ENCODE results near the gene ACP5.
A peak's percentile ranks its signal among the peaks of the same experiment; 100 is the strongest.

Gene ACP5

GRCh38 chr19:11534948-11535347 is 42.5 kb downstream of the ACP5 start:
- H3K4me2 ChIP-seq = no peak overlapping the region
- H3K9ac ChIP-seq = no peak overlapping the region
- no peaks in the 10 kb centered on the region for H4K20me1 ChIP-seq (ENCODE audit: insufficient read depth)
- no peak overlapping the region for H3K27ac ChIP-seq
- H3K27me3 ChIP-seq (ENCODE audit: insufficient read depth, low read depth) = peaks cover 2% of the 10 kb centered on the region; the same call in 1 of the 2 replicates
- H3K79me2 ChIP-seq (ENCODE audit: insufficient read depth, low read depth) = no peaks in the 10 kb centered on the region
- H2AFZ ChIP-seq (ENCODE audit: low read depth) = no peak overlapping the region; the same call in 1 of the 2 replicates
- TF ChIP-seq, protein P1, sequence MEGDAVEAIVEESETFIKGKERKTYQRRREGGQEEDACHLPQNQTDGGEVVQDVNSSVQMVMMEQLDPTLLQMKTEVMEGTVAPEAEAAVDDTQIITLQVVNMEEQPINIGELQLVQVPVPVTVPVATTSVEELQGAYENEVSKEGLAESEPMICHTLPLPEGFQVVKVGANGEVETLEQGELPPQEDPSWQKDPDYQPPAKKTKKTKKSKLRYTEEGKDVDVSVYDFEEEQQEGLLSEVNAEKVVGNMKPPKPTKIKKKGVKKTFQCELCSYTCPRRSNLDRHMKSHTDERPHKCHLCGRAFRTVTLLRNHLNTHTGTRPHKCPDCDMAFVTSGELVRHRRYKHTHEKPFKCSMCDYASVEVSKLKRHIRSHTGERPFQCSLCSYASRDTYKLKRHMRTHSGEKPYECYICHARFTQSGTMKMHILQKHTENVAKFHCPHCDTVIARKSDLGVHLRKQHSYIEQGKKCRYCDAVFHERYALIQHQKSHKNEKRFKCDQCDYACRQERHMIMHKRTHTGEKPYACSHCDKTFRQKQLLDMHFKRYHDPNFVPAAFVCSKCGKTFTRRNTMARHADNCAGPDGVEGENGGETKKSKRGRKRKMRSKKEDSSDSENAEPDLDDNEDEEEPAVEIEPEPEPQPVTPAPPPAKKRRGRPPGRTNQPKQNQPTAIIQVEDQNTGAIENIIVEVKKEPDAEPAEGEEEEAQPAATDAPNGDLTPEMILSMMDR (conservative IDR thresholded peaks at IDR 0.05; ENCODE audit: low read depth, low read length) = no peak
- H3K4me3 ChIP-seq (IDR thresholded peaks at IDR 0.05; ENCODE audit: insufficient read depth, low read depth, low read length) = no peak overlapping the region
- H3K4me1 ChIP-seq (ENCODE audit: low read depth, poor library complexity, severe bottlenecking) = peaks cover 10% of the 10 kb centered on the region
- H3K36me3 ChIP-seq (ENCODE audit: insufficient read depth) = no peaks in the 10 kb centered on the region

- Histone ChIP-seq H3K4me1 (ENCODE audit: low read depth, poor library complexity, severe bottlenecking) (peaks cover 10% of the 10 kb centered on the region), H3K9ac (no peak overlapping the region), H3K27me3 (ENCODE audit: insufficient read depth, low read depth) (peaks cover 2% of the 10 kb centered on the region; the same call in 1 of the 2 replicates), H3K79me2 (ENCODE audit: insufficient read depth, low read depth) (no peaks in the 10 kb centered on the region), H2AFZ (ENCODE audit: low read depth) (no peak overlapping the region), H3K4me2 (no peak overlapping the region), H3K27ac (no peak overlapping the region), H4K20me1 (ENCODE audit: insufficient read depth) (no peaks in the 10 kb centered on the region), H3K36me3 (ENCODE audit: insufficient read depth) (no peaks in the 10 kb centered on the region), H3K4me3 (IDR thresholded peaks at IDR 0.05; ENCODE audit: insufficient read depth, low read depth, low read length) (no peak overlapping the region)
- TF ChIP-seq, protein P1 (conservative IDR thresholded peaks at IDR 0.05; ENCODE audit: low read depth, low read length) = no peak
Observed at GRCh38 chr19:11534538-11534937, 42.9 kb downstream of the ACP5 start.

GRCh38 chr19:11530432-11530831 is 47.0 kb downstream of the ACP5 start:
- TF ChIP-seq, protein P1 (conservative IDR thresholded peaks at IDR 0.05; ENCODE audit: low read depth, low read length) = no peak
- Histone ChIP-seq H3K4me3 (IDR thresholded peaks at IDR 0.05; ENCODE audit: insufficient read depth, low read depth, low read length) (no peak overlapping the region), H3K9ac (no peak overlapping the region), H3K27ac (no peak overlapping the region), H3K4me1 (ENCODE audit: low read depth, poor library complexity, severe bottlenecking) (peaks cover 12% of the 10 kb centered on the region), H3K4me2 (no peak overlapping the region), H2AFZ (ENCODE audit: low read depth) (no peak overlapping the region), H3K27me3 (ENCODE audit: insufficient read depth, low read depth) (peaks cover under 1% of the 10 kb centered on the region; the same call in 1 of the 2 replicates), H3K36me3 (ENCODE audit: insufficient read depth) (no peaks in the 10 kb centered on the region), H4K20me1 (ENCODE audit: insufficient read depth) (no peaks in the 10 kb centered on the region), H3K79me2 (ENCODE audit: insufficient read depth, low read depth) (no peaks in the 10 kb centered on the region)

DNA sequence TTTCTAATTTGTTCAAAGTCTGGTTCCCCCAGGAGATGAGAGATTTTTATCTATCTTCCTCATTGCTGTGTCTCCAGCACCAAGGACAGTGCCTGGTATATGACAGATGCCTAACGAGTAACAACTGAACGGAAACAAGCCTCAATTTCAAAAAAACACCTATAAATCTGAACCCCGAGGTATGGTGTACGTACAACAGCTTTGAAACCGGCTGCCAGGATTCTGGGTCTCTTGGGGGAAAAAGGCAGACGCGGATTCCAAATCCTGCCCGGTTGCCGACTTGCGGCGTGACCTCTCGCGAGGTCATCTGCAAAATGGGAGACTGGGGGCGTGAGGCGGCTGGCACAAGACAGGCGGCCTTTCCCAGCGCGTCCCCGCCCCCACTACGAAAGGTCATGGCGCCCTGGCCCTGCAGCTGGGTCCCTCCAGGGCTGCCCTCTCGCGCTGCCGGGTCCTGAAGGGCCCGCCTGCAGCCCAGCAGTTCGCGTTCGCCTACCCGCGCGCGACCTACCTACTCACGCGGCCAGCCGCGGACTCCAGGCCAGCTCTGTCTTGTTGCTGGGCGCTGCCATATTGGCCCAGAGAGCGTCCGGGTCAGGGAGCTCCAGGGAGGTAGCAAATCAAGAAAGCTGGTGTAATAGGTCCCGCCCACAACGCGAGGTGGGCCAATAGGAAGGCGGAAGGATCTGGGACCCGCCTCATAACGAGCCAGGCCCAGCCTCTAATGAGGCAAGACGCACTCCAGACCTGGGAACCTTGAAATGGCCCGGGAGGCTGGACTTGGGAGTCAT is 48.7 kb downstream of the ACP5 start, which contains the start of gene ECSIT:
TSS of gene ECSIT (minus strand) at position 584 of the 791 bp plus-strand sequence. CDS start 9,964 bp downstream, outside the sequence.
- peak within 1 kb of the TSS; percentile 72 for H3K4me2 ChIP-seq
- no peaks in the 10 kb centered on the region for H3K79me2 ChIP-seq (ENCODE audit: insufficient read depth, low read depth)
- peak within 1 kb of the TSS; percentile 44; the same call in 1 of the 2 replicates for H3K27ac ChIP-seq
- peaks cover 11% of the 10 kb centered on the region for H3K4me1 ChIP-seq (ENCODE audit: low read depth, poor library complexity, severe bottlenecking)
- H4K20me1 ChIP-seq (ENCODE audit: insufficient read depth) = no peaks in the 10 kb centered on the region
- H3K4me3 ChIP-seq (IDR thresholded peaks at IDR 0.05; ENCODE audit: insufficient read depth, low read depth, low read length) = no peak within 1 kb of the TSS
- H3K27me3 ChIP-seq (ENCODE audit: insufficient read depth, low read depth) = no peaks in the 10 kb centered on the region
- peak within 1 kb of the TSS; percentile 53 for H2AFZ ChIP-seq (ENCODE audit: low read depth)
- no peaks in the 10 kb centered on the region for H3K36me3 ChIP-seq (ENCODE audit: insufficient read depth)
- peak within 1 kb of the TSS; percentile 50; the same call in 1 of the 2 replicates for H3K9ac ChIP-seq
- TF ChIP-seq, protein P1 (conservative IDR thresholded peaks at IDR 0.05; ENCODE audit: low read depth, low read length) = no peak

Data from KMS-11 (cell line).